Esophagus muscularis mucosa (tissue), 4 donors: Measurements from ENCODE around the gene ATP1A1. TPM values are rescaled to one million over a fixed set of nuclear protein-coding genes. Genes with fewer than 3 reads are reported as not detected.

Experiments used
- DNase-seq: peaks from one replicate; pipeline ENCODE4 v3.0.0-alpha.2; 2017; ENCODE audit errors: extremely low spot score
- H3K27ac ChIP-seq, 4 donors: fragments of 200-600 bp; sonication (generic); replicated peaks in 1 of 4; 1 replicate in 3 of 4; 2 replicates in 1 of 4; pipeline ENCODE4 v1.5.1; 2016 to 2019; ENCODE audit warnings: mild to moderate bottlenecking in 1 of 4
- H3K27me3 ChIP-seq, 4 donors: fragments of 200-600 bp; sonication (generic); one replicate each; pipeline versions ENCODE4 v1.5.1 to v1.6.0; 2016 to 2019
- H3K36me3 ChIP-seq, 4 donors: fragments of 200-600 bp; sonication (generic); one replicate each; pipeline ENCODE4 v1.5.1; 2016 to 2019
- H3K4me1 ChIP-seq, 4 donors: fragments of 200-600 bp; sonication (generic); one replicate each; pipeline ENCODE4 v1.5.1; 2016 to 2019
- H3K4me3 ChIP-seq, 4 donors: fragments of 200-600 bp; sonication (generic); 1 replicate in 2 of 4; 2 replicates in 2 of 4; pipeline ENCODE4 v1.5.1; 2016 to 2019; ENCODE audit warnings: mild to moderate bottlenecking in 4 of 4, moderate library complexity in 1 of 4
- H3K9me3 ChIP-seq, 4 donors: fragments of 200-600 bp; sonication (generic); 1 replicate in 3 of 4; 2 replicates in 1 of 4; pipeline ENCODE4 v1.5.1; 2016 to 2019
- EP300 ChIP-seq: sonication (generic); formaldehyde crosslinking; IDR thresholded peaks from one replicate; pipeline ENCODE4 v1.6.1; 2017; ENCODE audit warnings: antibody characterized with exemption
- POLR2A ChIP-seq: fragments of 450-650 bp; IDR thresholded peaks from one replicate; pipeline ENCODE4 v1.6.1; 2017; ENCODE audit warnings: antibody characterized with exemption, moderate library complexity, mild to moderate bottlenecking, low read depth
- POLR2AphosphoS5 ChIP-seq, 2 donors: sonication (generic); formaldehyde crosslinking; IDR thresholded peaks; one replicate each; pipeline ENCODE4 v1.6.1; 2017; ENCODE audit warnings: antibody characterized with exemption in 2 of 2
- WGBS: methylation state at CpG from one replicate; pipeline ENCODE4 v1.1.5; 2018; 5-methylcytosine and 5-hydroxymethylcytosine counted together
- intact Hi-C: fragments of 100-400 bp; cut with DNase I; formaldehyde crosslinking; loops from one replicate; pipeline ENCODE4 v1.15.1; 2023
- total RNA-seq, 4 donors: library from RNA; depleted of rRNA; stranded (reverse); fragments of >200 nt; gene quantifications; one replicate each; pipeline versions ENCODE4 v1.1.0 to v1.2.1, GENCODE V29; 2016
- TF ChIP-seq, protein P1 (sequence below), 3 experiments: fragments of 200-600 bp in 2 of 3; fragments of 450-650 bp in 1 of 3; sonication (generic) in 2 of 3; IDR thresholded peaks; one replicate each; pipeline ENCODE4 v1.5.1; 2017 to 2019; ENCODE audit warnings: antibody characterized with exemption in 3 of 3, mild to moderate bottlenecking in 2 of 3, moderate library complexity in 1 of 3

Gene ATP1A1
- total RNA-seq, 4 donors from 2014 or later, result 90.1 to 196 (median 157) TPM

DNA sequence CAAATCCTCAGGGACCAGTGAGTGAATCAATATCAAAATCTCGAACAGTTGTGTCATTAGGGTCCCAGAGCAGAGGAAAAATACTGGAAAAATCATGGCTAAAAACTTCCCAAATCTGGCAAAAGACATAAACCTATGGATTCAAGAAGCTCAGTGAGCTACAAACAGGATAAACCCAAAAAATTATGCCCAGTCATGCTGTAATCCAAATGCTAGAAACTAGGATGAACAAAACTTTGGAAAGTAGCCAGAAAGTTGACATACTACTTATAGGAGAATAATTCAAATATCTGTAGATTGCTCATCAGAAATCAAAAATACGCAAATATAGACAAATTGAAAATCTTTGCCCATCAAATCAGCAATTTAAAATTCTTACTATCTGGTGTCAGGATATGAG lies 34.6 kb upstream of the ATP1A1 start:
- TF ChIP-seq, protein P1, sequence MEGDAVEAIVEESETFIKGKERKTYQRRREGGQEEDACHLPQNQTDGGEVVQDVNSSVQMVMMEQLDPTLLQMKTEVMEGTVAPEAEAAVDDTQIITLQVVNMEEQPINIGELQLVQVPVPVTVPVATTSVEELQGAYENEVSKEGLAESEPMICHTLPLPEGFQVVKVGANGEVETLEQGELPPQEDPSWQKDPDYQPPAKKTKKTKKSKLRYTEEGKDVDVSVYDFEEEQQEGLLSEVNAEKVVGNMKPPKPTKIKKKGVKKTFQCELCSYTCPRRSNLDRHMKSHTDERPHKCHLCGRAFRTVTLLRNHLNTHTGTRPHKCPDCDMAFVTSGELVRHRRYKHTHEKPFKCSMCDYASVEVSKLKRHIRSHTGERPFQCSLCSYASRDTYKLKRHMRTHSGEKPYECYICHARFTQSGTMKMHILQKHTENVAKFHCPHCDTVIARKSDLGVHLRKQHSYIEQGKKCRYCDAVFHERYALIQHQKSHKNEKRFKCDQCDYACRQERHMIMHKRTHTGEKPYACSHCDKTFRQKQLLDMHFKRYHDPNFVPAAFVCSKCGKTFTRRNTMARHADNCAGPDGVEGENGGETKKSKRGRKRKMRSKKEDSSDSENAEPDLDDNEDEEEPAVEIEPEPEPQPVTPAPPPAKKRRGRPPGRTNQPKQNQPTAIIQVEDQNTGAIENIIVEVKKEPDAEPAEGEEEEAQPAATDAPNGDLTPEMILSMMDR (IDR thresholded peaks at IDR 0.05), result no peak
- TF ChIP-seq POLR2A, result no peak
- H3K27me3 ChIP-seq, result no peaks in the 10 kb centered on the region
- intact Hi-C loops, result no loop called here
- no peak overlapping the region for H3K27ac ChIP-seq
- H3K4me1 ChIP-seq, result peaks cover 0 to 12% (median 0%) of the 10 kb centered on the region in 4 donors
- H3K36me3 ChIP-seq, result no peaks in the 10 kb centered on the region
- WGBS, result 86% methylated on average over 2 of the region's 2 CpGs
- no peaks in the 10 kb centered on the region for H3K9me3 ChIP-seq
- no peak overlapping the region for H3K4me3 ChIP-seq
- no peak for DNase-seq

- no peaks in the 10 kb centered on the region for H3K27me3 ChIP-seq
- no peak overlapping the region for H3K4me3 ChIP-seq
- WGBS, result 89% methylated on average over 2 of the region's 2 CpGs
- no peak overlapping the region for H3K27ac ChIP-seq
- intact Hi-C loops, result no loop called here
- TF ChIP-seq, protein P1 (IDR thresholded peaks at IDR 0.05), result no peak
- TF ChIP-seq POLR2AphosphoS5 (IDR thresholded peaks at IDR 0.05), result no peak
- no peak for TF ChIP-seq POLR2A
- no peak for TF ChIP-seq EP300
- no peaks in the 10 kb centered on the region for H3K36me3 ChIP-seq
- no peaks in the 10 kb centered on the region for H3K9me3 ChIP-seq
- H3K4me1 ChIP-seq, result no peaks in the 10 kb centered on the region
- DNase-seq, result no peak
Measured at GRCh38 chr1:116340506-116341231, 32.4 kb upstream of the ATP1A1 start.

DNA sequence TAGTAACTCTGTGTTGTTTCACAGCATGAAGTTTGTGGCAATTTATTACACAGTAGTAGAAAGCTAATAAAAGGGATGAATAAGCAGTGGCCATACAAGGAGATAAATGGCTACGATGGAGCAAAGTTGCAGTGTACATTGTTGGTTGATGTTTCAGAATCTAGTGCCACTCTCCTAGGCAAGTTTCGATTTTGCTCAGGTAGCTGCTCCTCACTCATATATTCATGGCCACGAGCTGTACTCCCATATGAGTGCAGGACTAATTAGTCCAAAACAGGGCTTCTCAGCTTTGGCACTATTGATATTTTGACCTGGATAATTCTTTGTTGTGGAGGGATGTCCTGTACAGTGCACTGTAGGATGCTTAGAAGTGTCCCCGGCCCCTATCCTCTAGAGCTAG lies 30.0 kb upstream of the ATP1A1 start:
- intact Hi-C loops, result no loop called here
- no peak for DNase-seq
- WGBS, result 90% methylated on average over 4 of the region's 4 CpGs
- TF ChIP-seq EP300 (no peak), POLR2A (no peak), POLR2AphosphoS5 (IDR thresholded peaks at IDR 0.05) (no peak)
- TF ChIP-seq, protein P1 (IDR thresholded peaks at IDR 0.05), result no peak
- no peaks in the 10 kb centered on the region for H3K4me1 ChIP-seq
- no peak overlapping the region for H3K27ac ChIP-seq
- H3K9me3 ChIP-seq, result no peaks in the 10 kb centered on the region
- H3K36me3 ChIP-seq, result no peaks in the 10 kb centered on the region
- H3K4me3 ChIP-seq, result no peak overlapping the region
- H3K27me3 ChIP-seq, result no peaks in the 10 kb centered on the region

DNA sequence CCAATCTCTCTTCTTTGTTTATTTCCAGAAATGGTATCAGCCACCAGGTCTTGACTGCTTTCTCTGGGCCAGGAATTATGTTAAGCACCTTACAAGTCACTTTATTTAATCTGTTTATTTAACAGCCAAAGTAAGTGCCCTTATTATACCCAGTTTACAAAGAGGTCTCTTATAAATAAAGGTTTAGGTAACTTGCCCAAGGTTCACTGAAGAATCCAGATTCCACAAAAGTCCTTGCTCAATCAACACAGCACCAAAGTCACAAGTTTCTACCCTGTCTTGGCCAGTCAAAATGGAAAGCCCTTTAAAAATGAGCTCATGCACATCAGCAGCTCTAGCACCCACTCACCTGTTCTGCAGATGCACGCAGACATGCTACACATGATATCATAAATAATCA lies 28.0 kb upstream of the ATP1A1 start:
- TF ChIP-seq POLR2A (no peak), POLR2AphosphoS5 (IDR thresholded peaks at IDR 0.05) (no peak), EP300 (no peak)
- TF ChIP-seq, protein P1 (IDR thresholded peaks at IDR 0.05), result no peak
- DNase-seq, result no peak
- Histone ChIP-seq H3K27me3 (no peaks in the 10 kb centered on the region), H3K9me3 (no peaks in the 10 kb centered on the region), H3K27ac (no peak overlapping the region), H3K4me1 (no peaks in the 10 kb centered on the region), H3K36me3 (no peaks in the 10 kb centered on the region), H3K4me3 (no peak overlapping the region)
- intact Hi-C loops, result no loop called here
- WGBS, result 95% methylated on average over 1 of the region's 1 CpG

DNA sequence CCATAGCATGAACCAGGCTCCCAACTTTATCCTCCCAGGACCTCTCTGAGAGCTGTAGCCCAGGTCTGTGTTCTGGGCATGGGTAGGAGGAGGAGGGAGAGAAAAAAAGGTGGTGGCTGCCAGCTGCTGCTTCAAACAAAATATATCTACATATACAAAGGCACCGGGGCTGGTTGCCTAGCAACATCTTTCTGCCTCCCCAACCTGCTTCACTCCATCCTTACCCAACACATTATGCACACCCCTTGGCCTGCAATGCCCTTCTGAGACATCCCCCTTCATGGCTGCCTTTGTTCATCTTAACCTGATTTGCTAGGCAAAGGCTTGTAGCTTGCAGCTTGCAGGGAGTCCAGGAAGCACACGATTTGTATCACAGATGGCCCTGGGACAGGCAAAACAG lies 27.2 kb upstream of the ATP1A1 start:
- H3K27ac ChIP-seq, result no peak overlapping the region
- intact Hi-C loops, result no loop called here

More for the DNA sequence above, 27.2 kb upstream of the ATP1A1 start:
- no peaks in the 10 kb centered on the region for H3K36me3 ChIP-seq
- no peak for DNase-seq
- TF ChIP-seq EP300 (no peak), POLR2AphosphoS5 (IDR thresholded peaks at IDR 0.05) (no peak), POLR2A (no peak)
- TF ChIP-seq, protein P1 (IDR thresholded peaks at IDR 0.05), result no peak
- H3K4me1 ChIP-seq, result no peaks in the 10 kb centered on the region
- WGBS, result 19% methylated on average over 2 of the region's 2 CpGs
- no peak overlapping the region for H3K4me3 ChIP-seq
- no peaks in the 10 kb centered on the region for H3K27me3 ChIP-seq
- no peaks in the 10 kb centered on the region for H3K9me3 ChIP-seq
